SIG-M5 (cell line): ENCODE data around the gene TPI1.
A peak's percentile ranks its signal among the peaks of the same experiment; 100 is the strongest.
"Not testable (repeated sequence)": the region's sequence is repeated elsewhere in the genome, so short reads cannot be mapped to it uniquely, and the experiment has no call there.

Experiments
- DNase-seq: peaks from one replicate; lab custom pipeline; 2025; lab: John Stamatoyannopoulos, UW

TPI1 gene

GRCh38 chr12:6869049-6870021 is 2.0 kb downstream of the TPI1 start:
- peak; percentile 12 for DNase-seq

GRCh38 chr12:6870304-6870703 is 3.0 kb downstream of the TPI1 start:
- DNase-seq: not testable (repeated sequence)

- no peak for DNase-seq
These were observed 4.0 kb downstream of the TPI1 start for GRCh38 chr12:6871052-6871957.

GRCh38 chr12:6872073-6873048 is 5.0 kb downstream of the TPI1 start:
- no peak for DNase-seq

GRCh38 chr12:6873094-6874014 is 6.0 kb downstream of the TPI1 start, which contains the start of gene SPSB2:
TSS of gene SPSB2 (minus strand) at chr12:6873303. CDS start at chr12:6872901, 402 bp downstream.
- DNase-seq: peak; percentile 62

GRCh38 chr12:6874015-6874368 is 6.7 kb downstream of the TPI1 start:
- not testable (repeated sequence) for DNase-seq

- DNase-seq: not testable (repeated sequence)
These were observed 12.5 kb downstream of the TPI1 start for GRCh38 chr12:6879824-6880223.

GRCh38 chr12:6883252-6883651 is 15.9 kb downstream of the TPI1 start:
- DNase-seq: no peak

GRCh38 chr12:6883683-6884082 is 16.4 kb downstream of the TPI1 start:
- DNase-seq: no peak

- DNase-seq: no peak
These were observed 17.2 kb downstream of the TPI1 start for GRCh38 chr12:6884539-6884938.

GRCh38 chr12:6886206-6886999 is 19.1 kb downstream of the TPI1 start:
- DNase-seq: not testable (repeated sequence)

- peak; percentile 21 for DNase-seq
These were observed 20.1 kb downstream of the TPI1 start for GRCh38 chr12:6887460-6887859.

GRCh38 chr12:6888360-6888759 is 21.0 kb downstream of the TPI1 start:
- no peak for DNase-seq

- DNase-seq: not testable (repeated sequence)
These were observed 21.5 kb downstream of the TPI1 start for GRCh38 chr12:6888794-6889193.

- DNase-seq: not testable (repeated sequence)
These were observed 22.6 kb downstream of the TPI1 start for GRCh38 chr12:6889775-6890573.

- peak; percentile 87 for DNase-seq
These were observed 23.7 kb downstream of the TPI1 start for GRCh38 chr12:6890789-6891645.

GRCh38 chr12:6891646-6892001 is 24.3 kb downstream of the TPI1 start:
- no peak for DNase-seq

- DNase-seq: not testable (repeated sequence)
These were observed 25.4 kb downstream of the TPI1 start for GRCh38 chr12:6892683-6893082.
